IPS-NIHi11 (cell line): ENCODE measurements around the gene HLA-DQB1.
A peak's percentile ranks its signal among the peaks of the same experiment; 100 is the strongest.
"Not testable (repeated sequence)": the region's sequence is repeated elsewhere in the genome, so short reads cannot be mapped to it uniquely, and the experiment has no call there.

Source experiments
- DNase-seq: peaks from one replicate; pipeline ENCODE4 v3.0.0; 2012; ENCODE audit warnings: mixed read lengths, low spot score

HLA-DQB1 gene

DNA sequence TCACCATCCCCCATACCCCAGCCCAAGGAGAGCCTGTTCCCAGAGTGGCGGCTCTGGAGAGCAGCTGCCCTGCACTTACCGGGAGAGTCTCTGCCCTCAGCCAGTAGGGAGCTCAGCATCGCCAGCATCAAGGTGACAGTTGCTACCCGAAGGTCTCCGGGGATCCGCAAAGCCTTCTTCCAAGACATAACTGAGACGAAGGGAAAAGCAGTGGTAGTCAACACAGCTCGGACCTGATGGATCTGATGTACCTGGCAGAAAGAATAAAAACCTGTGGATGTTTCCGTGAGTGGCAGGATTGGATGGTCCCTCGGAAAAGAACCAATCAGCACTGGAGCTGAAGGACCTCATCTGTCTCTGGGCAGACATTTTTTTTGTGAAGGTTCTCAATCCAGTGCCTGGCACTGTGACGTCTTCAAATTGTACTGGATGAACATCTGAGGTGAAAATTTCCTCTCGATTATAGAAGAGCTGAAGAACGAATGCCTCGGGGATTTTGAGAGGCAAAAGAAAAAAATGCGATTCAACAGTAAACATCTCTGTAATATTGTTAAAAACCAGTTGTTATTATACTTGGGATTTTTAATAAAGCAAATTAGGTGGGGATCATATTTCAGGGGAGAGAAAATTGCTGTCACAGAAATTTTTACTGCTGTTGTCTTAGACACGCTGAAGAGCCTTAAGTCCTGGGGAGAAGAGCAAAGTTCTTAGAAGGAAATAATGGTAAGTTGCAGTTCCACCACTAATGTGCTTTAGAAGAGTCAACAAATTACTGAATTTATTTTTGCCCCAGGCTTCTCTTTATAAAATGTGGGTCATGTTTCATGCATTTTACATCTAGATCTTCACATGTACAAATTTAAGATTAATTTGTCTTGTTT is at the start of gene HLA-DQB1:
TSS of gene HLA-DQB1 (minus strand) at position 238 of the 881 bp plus-strand sequence. CDS start at position 188, 50 bp downstream.
- DNase-seq = peak; percentile 15

DNA sequence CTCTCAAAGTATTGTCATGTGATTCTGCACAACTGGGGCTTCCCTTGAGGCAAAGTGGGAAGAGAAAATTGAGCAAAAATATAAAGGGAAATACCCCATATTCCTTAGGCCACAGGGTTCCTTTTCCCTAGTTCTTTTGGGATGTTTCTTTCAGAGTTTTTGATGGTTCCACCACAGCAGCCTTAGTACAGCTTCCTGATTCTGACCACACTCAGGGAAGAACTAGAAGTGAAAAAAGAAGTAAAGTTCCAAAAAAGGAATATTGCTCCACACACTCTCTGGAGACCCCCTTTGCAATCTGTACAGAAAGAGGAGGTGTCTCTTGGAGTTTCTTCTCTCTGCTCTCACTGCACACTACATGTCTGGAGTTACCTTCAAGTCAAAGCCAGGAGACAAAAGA is 46.8 kb upstream of the HLA-DQB1 start:
- no peak for DNase-seq

- no peak for DNase-seq
These were observed 43.2 kb upstream of the HLA-DQB1 start for GRCh38 chr6:32709625-32710024.

- not testable (repeated sequence) for DNase-seq
These were observed 38.7 kb upstream of the HLA-DQB1 start for GRCh38 chr6:32705164-32705563.

- no peak for DNase-seq
These were observed 36.9 kb upstream of the HLA-DQB1 start for GRCh38 chr6:32703347-32703746.

DNA sequence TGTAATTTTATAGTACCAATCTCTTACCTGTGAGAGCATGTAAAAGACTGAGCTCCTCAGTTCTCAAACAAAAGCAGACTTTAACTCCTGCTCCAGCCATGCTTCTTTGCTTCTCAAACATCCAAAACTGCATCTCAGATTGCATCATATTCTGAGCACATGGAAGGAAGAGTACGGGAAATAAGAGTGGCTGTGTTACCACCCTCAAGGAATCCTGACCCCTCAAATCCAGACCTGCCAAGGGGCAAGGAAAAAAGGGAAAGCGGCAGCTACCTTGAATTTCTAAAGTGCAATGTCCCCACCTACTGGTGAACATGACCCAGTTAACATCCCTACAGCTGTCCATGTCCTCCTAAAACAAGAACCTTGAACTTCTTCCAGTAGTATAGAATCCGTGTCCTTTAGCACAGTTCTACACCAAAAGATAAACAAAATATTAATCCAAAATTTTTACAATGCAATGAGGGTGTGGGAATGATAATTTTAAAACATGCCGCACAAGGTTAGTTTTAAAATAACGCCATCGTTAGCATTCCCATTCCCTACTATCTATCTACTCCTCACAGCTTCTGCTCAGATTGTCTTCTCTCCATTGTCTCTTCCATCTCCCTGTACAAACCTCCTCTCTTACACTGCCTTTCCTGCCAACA is 34.1 kb upstream of the HLA-DQB1 start:
- peak; percentile 40 for DNase-seq

DNA sequence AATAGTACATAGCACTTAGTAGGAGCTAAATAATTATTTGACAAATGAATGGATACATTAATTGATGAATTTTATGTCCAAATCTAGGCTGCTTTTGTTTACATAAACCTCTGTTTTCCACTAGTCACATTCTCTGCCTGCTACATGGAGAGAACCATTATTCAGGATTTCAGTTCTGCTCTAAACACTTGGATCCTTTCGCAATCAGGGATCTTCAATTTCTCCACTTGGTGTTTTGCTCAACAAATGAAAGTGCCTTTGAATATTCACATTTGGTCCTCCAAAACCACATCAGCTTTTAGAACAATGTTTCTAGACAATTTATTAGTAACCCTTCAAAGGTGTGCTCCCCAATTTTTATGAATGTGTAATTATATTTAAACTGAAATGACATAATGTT is 30.6 kb upstream of the HLA-DQB1 start:
- no peak for DNase-seq

GRCh38 chr6:32692019-32692418 is 25.6 kb upstream of the HLA-DQB1 start:
- DNase-seq = peak; percentile 11

DNA sequence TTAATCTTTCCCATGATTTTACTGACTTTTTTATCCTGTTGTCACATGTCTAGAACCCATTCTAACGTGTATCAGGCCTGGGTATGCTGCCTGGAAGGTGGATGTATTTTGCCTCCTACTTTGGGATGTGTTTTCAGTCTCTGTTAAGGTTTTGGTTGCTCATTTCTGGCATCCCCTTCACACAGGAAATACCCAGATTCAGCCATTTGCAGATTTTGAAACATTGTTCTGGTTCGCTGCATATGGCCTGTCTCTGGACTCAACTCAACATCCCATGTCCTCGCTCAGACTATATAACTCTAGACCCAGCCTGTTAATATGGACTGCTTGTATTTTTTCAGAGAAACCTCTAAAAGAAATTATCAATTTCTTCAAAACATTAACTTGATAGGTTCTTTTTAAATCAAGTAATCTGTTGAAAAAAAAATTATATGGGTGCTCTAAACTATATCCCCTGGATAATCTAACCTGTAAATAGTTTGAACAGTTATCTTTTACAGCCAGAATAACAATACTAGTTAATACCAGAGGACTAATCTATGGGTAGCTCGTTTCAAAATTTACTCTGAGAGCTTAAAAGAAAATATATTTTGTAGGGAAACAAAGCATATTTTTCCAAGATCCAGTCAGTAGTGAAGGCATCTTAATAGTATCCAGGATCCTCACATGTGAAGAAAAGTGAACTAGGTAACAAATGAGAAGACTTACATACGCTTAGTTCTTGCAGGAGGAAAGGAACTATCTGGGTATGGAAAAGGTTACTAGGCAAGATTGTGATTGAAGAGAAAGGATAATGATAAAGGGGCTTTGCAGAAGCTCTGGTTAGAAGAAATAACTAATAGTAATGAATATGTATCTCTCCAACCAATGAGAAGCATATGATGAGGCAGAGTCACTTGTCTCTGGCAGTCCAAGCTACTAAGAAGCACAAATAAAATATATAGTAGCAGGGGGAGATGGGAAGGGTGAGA is 23.4 kb upstream of the HLA-DQB1 start:
- DNase-seq = no peak

DNA sequence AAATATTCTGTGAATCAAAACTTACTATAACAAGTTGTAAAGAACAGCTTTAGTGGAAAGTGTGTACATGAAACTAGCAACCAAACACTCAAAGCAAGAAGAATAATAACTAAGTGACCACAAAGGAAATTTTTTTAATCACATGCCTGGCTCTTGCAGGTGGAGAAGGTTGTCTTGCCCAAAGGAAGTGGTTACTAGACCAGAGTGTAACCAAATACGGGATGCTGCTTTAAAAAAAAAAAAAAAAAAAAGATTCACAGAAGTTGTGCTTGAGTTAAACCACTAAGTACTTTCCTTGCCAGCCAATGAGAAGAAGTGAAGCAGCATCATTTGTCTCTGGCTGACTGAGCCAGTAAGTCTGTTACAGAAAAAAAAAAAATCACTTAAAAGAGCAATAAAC is 19.1 kb upstream of the HLA-DQB1 start:
- DNase-seq = no peak

- no peak for DNase-seq
These were observed 17.8 kb upstream of the HLA-DQB1 start for GRCh38 chr6:32684246-32684645.

- no peak for DNase-seq
These were observed 13.6 kb upstream of the HLA-DQB1 start for GRCh38 chr6:32680055-32680454.

DNA sequence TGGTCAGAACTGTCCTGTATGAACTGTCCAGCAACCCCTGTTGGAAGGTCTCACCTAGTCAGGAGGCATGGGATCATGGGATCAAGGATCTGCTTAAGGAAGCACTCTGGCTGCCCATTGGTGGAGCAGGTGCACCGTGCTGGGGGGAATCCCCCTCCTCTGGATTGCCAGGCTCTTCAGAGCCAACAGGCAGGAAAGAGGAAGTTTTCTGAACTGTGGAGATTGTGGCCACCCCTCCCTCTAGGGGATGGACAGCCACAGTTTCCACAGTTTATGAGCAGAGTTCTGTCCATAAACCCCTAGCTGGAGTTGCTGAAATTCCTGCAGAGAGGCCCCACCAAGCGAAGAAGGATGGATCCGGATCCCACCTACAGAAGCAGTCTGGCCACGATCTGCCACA is 13.0 kb upstream of the HLA-DQB1 start:
- DNase-seq = no peak

DNA sequence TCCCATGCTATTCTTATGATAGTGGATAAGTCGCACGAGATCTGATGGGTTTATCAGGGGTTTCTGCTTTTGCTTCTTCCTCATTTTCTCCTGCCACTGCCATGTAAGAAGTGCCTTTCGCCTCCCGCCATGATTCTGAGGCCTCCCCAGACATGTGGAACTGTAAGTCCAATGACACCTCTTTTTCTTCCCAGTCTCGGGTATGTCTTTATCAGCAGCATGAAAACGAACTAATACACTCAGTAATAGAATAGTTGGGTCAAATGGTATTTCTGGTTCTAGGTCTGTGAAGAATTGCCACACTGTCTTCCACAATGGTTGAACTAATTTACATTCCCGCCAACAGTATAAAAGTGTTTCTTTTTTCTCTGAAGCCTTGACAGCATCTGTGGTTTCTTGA is 7.7 kb upstream of the HLA-DQB1 start:
- DNase-seq = not testable (repeated sequence)

DNA sequence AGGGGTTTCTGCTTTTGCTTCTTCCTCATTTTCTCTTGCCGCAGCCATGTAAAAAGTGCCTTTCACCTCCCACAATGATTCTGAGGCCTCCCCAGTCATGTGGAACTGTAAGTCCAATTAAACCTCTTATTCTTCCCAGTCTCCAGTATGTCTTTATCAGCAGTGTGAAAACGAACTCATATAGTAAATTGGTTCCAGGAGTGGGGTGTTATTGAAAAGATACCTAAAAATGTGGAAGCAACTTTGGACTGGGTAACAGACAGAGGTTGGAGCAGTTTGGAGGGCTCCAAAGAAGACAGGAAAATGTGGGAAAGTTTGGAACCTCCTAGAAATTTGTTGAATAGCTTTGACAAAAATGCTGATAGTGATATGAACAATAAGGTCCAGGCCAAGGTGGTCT is 5.5 kb upstream of the HLA-DQB1 start:
- DNase-seq = not testable (repeated sequence)

- no peak for DNase-seq
These were observed 3.4 kb upstream of the HLA-DQB1 start for GRCh38 chr6:32669893-32670292.

- DNase-seq = no peak
These were observed 2.8 kb upstream of the HLA-DQB1 start for GRCh38 chr6:32669240-32669639.

GRCh38 chr6:32668226-32668747 is 1.8 kb upstream of the HLA-DQB1 start:
- DNase-seq = peak; percentile 20

GRCh38 chr6:32665661-32666060 is 796 bp downstream of the HLA-DQB1 start:
- no peak for DNase-seq

DNA sequence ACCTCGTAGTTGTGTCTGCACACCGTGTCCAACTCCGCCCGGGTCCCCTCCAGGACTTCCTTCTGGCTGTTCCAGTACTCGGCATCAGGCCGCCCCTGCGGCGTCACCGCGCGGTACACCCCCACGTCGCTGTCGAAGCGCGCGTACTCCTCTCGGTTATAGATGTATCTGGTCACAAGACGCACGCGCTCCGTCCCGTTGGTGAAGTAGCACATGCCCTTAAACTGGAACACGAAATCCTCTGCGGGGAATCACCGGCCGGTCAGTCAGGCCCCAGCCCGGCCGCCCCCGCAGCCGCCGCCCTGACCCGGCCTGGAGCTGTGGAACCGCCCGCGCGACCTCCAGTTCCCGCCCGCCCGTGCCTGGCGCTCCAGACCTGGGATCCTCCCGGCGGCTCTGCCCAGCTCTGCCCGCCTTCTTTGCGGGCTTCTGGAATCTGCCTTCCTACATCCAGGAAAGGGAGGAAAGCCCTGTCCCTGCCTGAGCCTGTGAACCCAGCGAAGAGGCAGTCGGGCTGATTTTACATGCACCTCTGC is 1.6 kb downstream of the HLA-DQB1 start:
- DNase-seq = no peak

GRCh38 chr6:32664354-32664753 is 2.1 kb downstream of the HLA-DQB1 start:
- DNase-seq = no peak

DNA sequence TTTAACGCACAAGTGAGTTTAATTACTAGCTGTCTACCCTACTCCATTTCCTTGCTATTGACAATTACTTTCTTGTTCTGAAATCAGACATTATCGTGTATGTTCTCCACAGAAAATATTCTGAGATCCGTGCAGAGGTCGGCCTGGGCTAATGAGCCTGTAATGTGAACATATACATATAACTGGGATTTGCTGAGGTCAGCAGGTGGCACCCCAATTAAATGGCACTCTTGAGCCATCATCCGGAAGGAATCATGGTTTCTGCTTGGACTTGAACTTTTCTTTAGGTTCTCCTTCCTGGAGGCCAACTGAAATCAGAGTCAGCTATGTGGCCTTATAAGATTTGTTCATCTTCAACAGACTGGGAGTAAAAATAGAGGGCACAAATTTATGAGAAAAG is 3.6 kb downstream of the HLA-DQB1 start:
- no peak for DNase-seq
